GM18873 (cell line): ENCODE results near the gene ARHGAP28.

ENCODE experiments used
- ATAC-seq: cut with Tn5 transposase; IDR thresholded peaks from one replicate; pipeline ENCODE4 v1.9.1; 2021; ENCODE audit warnings: mild to moderate bottlenecking, moderate library complexity, moderate number of reproducible peaks; ENCODE audit not compliant: unreplicated experiment, low FRiP score

The ARHGAP28 gene, protein sequence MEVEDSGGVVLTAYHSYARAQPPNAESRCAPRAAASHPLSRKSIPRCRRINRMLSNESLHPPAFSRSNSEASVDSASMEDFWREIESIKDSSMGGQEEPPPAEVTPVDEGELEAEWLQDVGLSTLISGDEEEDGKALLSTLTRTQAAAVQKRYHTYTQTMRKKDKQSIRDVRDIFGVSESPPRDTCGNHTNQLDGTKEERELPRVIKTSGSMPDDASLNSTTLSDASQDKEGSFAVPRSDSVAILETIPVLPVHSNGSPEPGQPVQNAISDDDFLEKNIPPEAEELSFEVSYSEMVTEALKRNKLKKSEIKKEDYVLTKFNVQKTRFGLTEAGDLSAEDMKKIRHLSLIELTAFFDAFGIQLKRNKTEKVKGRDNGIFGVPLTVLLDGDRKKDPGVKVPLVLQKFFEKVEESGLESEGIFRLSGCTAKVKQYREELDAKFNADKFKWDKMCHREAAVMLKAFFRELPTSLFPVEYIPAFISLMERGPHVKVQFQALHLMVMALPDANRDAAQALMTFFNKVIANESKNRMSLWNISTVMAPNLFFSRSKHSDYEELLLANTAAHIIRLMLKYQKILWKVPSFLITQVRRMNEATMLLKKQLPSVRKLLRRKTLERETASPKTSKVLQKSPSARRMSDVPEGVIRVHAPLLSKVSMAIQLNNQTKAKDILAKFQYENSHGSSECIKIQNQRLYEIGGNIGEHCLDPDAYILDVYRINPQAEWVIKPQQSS

DNA sequence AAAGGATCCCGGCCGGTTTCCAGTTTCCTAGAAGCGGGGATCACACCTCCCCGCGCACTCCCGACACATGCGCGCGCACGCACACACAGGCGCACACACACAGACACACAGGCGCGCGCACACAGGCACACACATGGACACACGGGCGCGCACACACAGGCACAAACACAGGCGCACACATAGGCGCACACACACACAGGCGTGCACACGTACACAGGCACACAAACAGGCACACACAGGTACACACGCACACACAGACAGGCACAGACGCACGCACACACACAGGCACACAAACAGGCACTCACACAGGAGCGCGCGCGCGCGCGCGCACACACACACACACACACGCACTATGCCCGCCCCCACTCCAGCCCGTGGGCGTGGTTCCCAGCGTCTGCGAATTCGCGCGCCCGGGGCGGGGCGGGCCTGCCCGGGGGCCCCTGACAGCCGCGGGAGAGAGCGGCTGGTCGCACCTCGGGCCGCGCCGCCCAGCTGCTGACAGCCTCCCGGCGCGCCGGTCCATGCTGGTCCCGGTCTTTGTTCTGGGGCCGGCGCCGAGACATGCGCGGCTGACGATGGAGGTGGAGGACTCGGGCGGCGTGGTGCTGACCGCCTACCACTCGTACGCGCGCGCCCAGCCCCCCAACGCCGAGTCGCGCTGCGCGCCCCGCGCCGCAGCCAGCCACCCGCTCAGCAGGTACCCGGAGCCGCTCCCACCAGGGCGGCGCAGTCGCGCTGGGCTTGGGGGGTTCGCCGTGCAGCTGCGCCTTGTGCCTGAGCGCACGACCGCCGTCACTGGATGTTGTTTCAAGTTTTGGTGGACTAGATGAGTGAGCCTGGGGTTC lies at the start of gene ARHGAP28:
Gene ARHGAP28, plus strand, starts transcription at position 470 of the 845 bp plus-strand sequence. Its CDS starts 106 bp downstream, at position 576.
- no peak for ATAC-seq

DNA sequence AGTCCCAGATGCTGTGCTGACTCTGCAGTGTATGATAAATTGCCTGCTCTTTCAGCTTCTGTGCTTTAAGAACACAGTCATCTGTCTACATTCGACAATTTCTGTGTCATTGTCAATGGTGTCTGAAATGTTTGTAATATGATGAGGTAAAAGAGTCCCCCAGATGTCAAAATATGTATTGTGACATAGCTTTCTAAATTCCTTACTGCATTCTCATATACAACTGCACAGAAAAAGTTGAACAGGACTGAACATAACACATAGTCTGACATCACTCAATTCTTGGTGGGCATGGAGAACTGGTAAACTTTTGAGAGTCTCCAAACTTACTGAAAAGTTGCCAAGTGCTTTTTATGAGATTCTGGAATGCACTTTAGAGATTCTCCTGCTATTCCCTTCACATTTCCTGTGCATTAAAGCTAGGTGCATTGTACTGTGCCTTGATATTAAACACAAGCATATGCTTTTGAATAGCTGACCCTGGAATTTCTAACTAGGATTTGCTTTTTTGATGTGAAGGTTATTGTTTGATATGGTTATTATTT lies 48.1 kb upstream of the ARHGAP28 start:
- ATAC-seq: no peak

DNA sequence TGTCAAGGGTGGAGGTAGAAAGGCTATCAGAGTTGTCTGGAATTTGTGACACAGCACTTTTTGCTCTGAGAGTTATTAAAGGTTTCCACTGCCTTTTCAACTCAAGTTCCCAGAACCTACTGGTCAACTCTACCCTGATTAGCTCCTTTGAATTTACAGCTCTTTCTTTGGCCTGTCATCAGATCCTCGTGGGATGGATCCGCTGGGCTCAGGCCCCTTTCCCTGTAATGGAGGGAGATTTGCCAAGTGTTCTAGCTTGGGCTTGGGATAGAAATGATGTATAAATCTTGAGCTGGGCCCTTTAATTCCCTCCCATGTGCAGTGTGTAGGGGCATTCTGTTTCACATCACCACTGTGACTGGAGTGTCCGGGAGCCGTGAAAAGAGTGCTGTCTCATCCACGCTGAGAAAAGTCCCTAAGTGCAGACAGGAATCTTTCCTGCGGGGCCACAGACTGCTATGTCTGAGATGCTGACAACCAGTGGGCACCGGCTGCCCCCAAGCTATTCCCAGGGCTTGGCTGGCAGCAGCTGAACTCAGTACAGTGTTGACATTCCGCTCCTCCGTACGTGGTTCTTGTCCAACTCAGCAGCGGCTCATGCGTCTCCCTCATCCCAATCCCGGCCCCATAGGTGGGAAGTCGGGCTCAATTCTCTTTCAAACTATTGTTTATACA lies 46.9 kb upstream of the ARHGAP28 start:
- ATAC-seq: no peak

DNA sequence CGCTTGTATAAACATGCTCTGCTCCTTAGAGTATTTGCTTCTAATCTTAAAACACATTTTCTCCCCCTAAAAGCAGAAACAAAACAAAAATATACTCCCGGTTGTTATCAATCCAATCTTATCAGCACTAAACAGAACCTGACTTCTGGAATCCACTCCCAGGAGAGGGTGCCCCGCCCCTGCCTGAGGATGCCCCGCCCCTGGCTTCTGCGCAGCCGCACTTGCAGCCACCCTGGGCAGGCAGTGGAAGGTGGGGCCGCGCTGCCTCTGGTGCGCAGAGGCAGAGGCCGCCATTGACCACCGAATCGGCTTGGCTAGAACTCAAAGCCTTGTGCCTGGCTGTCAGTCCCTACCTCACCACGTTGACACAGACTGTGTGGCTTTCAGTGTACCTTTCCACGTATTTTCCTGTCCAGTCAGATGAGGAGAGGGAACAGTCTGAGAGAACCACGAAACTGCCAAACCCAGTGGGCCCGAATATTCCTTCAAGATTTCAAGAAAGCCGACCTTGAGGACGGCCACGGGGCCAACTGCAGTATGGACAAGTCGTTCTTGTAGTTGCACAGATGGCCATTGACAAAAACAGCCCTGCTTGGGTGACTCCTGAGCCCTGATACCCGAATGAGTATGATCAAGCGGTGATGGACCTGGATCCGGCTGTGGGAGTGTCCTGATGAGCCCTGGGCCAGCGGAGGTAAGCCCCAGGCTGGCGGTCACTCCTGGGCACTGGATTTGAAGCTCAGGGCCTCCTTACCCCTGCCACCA lies 46.2 kb upstream of the ARHGAP28 start:
- ATAC-seq: no peak

DNA sequence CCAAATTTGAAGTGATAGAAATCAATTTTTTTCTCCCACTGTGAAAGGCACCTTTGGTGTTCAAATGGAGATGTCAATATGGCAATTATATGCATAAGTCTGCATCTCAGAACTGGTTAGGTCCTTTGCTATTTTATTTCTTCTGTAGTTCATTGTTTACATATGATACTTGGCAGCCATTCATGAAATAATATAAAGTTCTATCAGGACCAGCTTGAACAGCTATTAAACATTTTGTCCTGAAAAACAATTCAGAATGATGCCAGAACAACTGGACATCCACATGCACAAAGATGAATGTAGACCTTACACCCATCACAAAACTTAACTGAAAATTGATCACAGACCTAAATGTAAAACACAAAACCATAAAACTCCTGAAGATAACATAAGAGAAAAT lies 41.8 kb upstream of the ARHGAP28 start:
- no peak for ATAC-seq

DNA sequence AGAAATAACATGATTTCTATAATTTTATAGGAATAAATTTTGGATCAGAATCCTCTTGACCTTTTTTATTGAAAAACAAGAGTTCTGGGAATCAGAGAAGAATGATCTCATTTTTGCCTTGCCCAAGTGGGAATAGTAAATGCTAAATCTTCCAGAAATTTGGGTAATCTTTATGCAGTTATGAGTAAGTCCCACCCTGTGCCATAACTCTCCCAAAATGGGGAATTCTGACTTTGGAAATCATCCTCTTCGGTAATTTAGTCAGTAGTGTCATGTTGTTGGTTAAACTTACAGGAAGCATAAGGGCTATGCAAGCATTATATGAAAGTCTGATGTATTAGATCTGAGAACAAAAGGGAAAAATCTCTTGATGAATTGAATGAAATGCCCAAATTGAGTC lies 20.6 kb upstream of the ARHGAP28 start:
- ATAC-seq: no peak

DNA sequence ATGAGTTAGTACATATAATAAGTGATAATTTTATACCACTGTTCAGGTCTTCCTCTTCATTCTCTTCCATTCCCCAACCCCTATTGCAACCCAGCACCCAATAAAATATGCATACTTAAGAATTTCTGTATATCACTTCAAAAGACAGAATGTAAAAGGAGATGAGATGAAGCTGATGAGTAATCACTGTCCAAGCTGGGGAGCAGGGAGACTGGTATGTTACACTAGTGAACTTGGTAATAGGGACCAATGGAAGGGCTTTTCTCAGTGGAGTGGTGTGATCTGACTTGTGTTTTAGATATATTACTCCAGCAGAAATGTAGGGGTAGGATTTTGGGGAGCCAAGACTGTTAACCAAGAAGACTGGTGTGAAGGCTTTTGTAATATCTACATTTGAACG lies 18.0 kb upstream of the ARHGAP28 start:
- no peak for ATAC-seq

DNA sequence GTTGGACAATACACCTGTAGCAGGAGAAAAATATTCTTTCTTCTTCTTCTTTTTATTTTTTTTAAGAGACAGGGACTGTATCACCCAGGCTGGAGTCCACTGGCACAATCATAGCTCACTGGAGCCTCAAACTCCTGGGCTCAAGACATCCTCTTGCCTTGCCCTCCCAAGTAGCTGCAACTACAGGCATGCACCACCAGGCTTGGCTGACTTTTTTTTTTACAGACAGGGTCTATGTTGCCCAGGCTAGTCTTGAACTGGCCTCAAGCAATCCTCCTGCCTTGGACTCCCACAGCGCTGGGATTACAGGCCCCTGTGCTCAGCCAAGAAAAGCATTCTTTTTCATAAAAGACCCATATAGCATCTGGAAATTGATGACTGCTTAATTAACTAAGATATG lies 17.1 kb upstream of the ARHGAP28 start:
- ATAC-seq: no peak

DNA sequence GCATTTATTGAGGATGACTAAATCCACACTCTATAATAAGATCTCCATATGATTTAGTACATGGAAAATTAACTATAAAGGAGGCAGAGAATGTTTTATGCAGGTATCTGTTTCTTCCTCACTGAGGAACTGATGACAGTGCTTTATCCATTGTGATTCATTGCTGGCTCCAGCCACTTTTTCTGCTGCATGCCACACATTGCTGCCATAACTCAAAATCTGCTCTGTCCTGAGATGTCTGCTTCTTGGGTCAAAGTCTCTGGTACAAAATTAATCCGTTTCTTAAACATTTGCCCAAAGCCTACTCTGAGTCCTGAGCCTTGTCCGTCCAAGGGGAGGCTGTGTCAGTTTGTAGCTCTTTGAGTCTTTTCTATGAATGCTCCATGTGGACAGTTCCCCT lies 15.5 kb upstream of the ARHGAP28 start:
- ATAC-seq: no peak

DNA sequence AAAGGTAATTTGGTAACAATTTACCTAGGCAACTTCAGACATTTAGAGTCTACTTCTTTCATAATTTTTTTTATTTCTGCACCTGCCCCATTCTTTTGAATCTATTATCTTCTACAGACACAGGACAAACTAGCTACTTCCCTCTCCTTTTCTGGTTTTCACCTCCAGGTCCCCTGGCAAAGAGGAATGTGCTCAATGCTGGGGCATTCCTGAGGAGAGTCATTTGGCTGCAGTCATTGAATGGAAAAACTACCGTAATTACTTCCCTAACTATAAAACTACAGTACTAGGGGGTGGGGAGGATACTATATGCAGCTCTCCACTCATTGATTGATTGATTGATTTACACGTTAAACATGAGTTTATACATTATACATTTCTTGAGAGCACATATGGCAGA lies 11.2 kb upstream of the ARHGAP28 start:
- no peak for ATAC-seq

DNA sequence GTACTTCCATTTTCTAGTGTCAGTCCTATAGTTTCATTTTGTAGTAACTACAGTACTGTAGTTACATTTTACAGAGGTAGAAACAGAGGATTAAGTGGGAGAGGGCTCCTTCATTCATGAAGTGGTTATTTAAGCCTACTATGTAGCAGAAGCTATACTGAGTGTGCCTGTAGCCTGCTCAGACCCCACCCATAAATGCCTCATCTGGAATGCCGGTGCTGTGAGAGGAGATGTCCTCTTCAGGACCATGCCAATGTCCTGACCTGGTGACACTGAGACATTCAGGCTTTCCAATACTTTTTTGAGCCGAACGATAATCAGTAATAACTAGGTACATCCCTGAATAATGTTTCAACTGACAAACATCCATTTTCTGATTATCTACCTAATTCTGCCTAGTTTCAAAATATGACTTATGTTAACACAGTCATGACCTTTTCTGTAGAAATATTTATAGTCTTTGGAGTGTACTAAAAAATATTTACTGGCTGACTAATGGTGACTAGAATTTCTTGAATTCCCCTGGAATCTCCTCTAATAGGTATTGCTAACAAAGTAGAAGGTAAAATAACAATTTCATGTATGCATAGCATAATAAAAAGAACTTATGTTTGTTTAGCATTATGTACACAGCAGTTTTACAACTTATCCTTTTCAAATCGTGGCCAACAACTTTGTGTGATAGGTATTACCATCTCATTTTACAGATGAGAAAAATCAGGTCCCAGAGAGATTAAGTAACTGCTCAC lies 10.2 kb upstream of the ARHGAP28 start:
- no peak for ATAC-seq

DNA sequence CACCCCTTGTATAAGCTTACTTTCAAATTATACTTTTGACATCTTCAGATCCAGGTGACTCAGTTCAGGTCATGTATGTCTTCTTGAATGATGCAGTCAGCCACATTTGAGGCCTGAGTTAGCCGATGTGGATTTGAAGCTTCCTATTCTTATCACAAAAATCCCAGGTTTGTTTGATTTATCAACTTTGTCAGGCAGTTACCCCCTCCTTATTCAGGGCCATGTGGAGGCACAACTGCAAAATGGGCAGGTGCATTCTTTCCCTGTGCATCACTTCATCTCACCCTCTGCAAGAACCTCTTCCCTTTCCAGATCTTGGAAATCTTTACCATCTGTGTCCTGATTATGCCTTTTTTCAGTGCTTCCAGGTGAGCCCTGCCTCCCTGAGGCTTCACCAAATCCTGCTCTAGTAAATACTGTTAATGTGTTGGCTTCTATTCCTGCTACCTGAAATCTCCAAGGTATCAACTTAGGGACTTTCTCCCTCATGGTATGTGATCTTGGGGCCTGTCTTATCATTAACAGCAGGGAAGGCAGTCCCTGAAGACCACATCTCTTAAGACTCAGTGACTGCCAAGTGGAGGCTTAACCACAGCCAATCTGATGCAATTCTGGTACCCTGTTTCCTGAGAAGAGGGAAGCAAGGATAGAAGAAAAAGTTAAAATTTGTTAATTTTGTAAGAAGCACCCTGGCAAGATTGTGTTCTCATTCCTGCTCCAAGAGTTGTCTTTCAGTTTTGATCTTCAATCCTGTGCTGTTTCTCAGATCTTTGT lies 9.4 kb upstream of the ARHGAP28 start:
- ATAC-seq: no peak

DNA sequence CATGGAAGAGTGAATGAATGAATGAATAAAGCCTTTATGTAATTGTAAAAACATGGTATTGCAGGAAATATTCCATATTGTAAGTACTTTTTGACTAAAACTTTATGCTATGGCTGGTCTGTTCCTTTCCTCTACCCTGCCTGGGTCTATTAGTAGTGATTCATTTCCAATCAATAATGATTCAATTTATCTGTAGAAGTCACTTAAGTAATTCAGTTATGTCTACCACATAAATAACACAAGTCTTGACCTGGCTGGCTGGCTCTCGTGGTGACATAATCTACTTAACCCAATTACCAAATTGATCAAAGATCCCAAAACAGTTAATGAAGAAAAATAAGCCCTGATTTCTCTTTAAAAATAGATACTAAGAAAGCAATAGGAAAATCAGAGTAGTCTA lies 7.8 kb upstream of the ARHGAP28 start:
- no peak for ATAC-seq

DNA sequence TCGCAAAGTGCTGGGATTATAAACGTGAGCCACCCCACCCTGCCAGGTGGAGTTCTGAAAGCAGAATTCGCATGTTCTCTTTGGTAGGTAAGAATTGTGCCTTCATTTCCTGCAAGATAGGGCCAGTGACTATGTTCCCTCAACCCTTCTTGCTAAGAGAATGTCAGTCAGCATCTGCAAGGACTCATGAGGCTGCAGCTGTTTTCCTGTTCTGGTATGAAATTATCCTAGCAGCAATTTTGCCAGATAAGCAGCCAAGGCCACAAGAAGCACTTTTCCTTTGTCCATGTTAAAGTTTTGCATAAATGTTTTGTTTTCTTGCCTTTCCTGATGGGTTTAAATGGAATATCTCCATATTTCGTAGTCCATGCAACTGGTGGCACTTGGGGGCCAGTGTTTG lies 6.8 kb upstream of the ARHGAP28 start:
- no peak for ATAC-seq

DNA sequence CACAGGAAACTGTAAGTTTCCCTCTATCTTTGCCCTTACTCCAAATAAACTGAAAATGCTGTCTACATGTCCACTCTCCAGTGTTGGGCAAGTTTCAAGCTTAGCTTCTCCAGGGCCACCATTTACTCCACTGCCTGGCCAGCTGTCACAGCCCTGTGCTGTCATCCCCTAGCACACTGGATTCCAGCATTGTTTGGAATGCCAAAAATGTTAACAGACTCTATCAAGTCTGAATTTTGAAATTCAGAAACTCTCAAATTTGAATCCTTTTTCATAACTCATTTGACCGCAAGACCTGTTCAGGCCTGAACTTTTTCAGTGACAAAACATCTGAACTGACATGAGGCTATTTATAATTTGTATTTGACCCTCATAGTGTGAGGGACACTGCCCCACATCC lies 5.2 kb upstream of the ARHGAP28 start:
- ATAC-seq: no peak

DNA sequence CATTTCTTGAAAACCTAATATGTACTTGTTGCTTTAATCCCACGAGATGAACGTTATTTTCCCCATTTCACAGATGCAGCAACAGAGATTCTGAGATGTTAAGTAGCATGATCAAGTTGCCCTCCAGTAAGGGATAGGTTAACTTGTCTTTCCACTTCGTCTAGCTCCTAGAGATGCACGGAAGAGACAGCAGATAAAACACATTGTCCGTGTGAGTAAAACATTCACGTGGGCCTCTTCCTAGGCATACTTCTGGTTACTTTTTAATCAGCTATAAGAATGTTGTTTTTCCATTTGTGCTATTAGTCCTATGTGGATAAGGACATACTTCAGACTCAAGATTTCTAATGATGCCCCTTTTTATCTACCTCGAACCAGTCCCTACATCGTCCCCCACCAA lies 1.2 kb upstream of the ARHGAP28 start:
- ATAC-seq: no peak

DNA sequence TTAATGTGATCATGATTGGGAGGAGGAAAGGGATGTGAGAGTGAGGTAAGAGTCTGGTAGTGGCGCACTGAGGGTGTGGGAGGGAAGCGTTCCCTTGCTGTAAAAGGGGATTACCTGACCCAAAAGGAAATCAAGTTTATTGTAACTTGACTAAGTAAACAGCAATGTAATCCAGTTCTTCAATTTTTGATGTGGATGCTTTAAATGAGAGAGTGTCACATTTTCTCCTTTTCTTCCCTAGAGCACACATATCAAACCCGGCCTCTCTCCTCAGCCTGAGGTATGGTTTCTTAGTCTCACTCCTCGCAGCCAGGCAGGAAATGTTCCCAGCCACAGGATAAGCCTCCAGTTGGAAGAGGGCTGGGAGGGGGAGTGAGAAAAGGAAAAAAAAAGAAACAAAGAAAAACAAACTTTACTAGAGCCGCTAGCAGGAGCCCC lies 688 bp upstream of the ARHGAP28 start:
- no peak for ATAC-seq
